ENCODE measurements around the gene EXTL2.
A peak's percentile ranks its signal among the peaks of the same experiment; 100 is the strongest.
"Not testable (repeated sequence)": the region's sequence is repeated elsewhere in the genome, so short reads cannot be mapped to it uniquely, and the experiment has no call there.

Gene EXTL2

GRCh38 chr1:100852976-100853375, 41.7 kb downstream of the EXTL2 start:
- DNase-seq = no peak

- no peak for DNase-seq
Measured at GRCh38 chr1:100851726-100852125, 42.9 kb downstream of the EXTL2 start.

- peak; percentile 67 to 92 (median 88) for DNase-seq
Measured at GRCh38 chr1:100847361-100848082, 47.1 kb downstream of the EXTL2 start.

- not testable (repeated sequence) for DNase-seq
Measured at GRCh38 chr1:100843160-100843559, 51.5 kb downstream of the EXTL2 start.

- no peak for DNase-seq
Measured at GRCh38 chr1:100835866-100836842, 58.5 kb downstream of the EXTL2 start.

GRCh38 chr1:100834777-100835660, 59.6 kb downstream of the EXTL2 start:
- DNase-seq = peak in 2 of 3 donors; percentile 12 to 15

GRCh38 chr1:100832694-100833428, 61.8 kb downstream of the EXTL2 start:
- DNase-seq = no peak

- not testable (repeated sequence) for DNase-seq
Measured at GRCh38 chr1:100825666-100826065, 69.0 kb downstream of the EXTL2 start.

All from suppressor macrophage treated with lipopolysaccharide for 1 hour (primary cell).